Stimulated activated naive CD8-positive, alpha-beta T cell treated with anti-CD3 and anti-CD28 coated beads, Interleukin-15, Interleukin-2, amounts not matched to agents 100 ng/mL and 50 ng/mL, for 24 hours (primary cell): ENCODE measurements around the gene MMP23B.
"Not testable (repeated sequence)": the region's sequence is repeated elsewhere in the genome, so short reads cannot be mapped to it uniquely, and the experiment has no call there.

Source experiments
- H3K27ac Mint-ChIP-seq: one replicate; pipeline ENCODE4 v1.8.0; 2021; ENCODE audit warnings: mild to moderate bottlenecking, mixed read lengths
- H3K27me3 Mint-ChIP-seq: one replicate; pipeline ENCODE4 v1.8.0; 2021; ENCODE audit warnings: mixed read lengths
- H3K36me3 Mint-ChIP-seq: one replicate; pipeline ENCODE4 v1.8.0; 2021; ENCODE audit warnings: low read depth, mixed read lengths
- H3K4me1 Mint-ChIP-seq: one replicate; pipeline ENCODE4 v1.8.0; 2021; ENCODE audit warnings: low read depth, mixed read lengths
- H3K4me3 Mint-ChIP-seq: one replicate; pipeline ENCODE4 v1.8.0; 2021; ENCODE audit warnings: mild to moderate bottlenecking, mixed read lengths
- H3K9me3 Mint-ChIP-seq: one replicate; pipeline ENCODE4 v1.8.0; 2021; ENCODE audit warnings: mixed read lengths

MMP23B gene

DNA sequence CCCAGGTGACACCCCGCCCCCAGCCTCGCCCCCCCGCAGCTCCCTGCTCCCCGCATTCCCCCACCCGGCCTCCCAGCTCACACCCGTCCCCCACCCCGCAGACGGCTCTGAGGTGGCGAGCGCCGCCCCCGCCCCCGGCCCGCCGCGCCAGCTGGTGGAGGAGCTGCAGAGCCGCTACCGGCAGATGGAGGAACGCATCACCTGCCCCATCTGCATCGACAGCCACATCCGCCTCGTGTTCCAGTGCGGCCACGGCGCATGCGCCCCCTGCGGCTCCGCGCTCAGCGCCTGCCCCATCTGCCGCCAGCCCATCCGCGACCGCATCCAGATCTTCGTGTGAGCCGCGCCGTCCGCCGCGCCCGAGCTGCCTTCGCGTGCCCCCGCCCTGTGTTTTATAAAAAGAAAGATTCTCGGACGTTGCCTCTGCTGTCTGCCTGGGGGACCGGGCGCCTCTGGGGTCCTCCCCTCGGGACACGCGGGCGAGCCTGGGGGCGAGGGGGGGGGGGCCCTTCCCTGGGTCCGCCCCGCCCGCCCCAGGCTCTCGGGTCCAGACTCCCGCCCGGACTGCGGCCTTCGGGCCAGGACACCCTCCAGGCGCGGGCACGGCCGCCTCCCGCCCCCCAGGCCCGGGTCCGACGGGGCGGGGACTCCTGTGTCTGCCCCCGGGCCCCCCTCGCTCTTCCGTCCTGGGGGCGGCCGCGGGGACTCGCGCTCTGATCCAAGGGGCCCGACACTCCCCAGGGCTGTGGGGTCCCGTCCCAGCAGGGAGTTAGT lies 1.6 kb upstream of the MMP23B start:
- Mint-ChIP-seq H3K4me1 (peaks cover 7% of the 10 kb centered on the region), H3K4me3 (peak overlapping the region; percentile 77), H3K27ac (peak overlapping the region; percentile 85), H3K36me3 (no peaks in the 10 kb centered on the region), H3K27me3 (peaks cover 4% of the 10 kb centered on the region), H3K9me3 (no peaks in the 10 kb centered on the region)

DNA sequence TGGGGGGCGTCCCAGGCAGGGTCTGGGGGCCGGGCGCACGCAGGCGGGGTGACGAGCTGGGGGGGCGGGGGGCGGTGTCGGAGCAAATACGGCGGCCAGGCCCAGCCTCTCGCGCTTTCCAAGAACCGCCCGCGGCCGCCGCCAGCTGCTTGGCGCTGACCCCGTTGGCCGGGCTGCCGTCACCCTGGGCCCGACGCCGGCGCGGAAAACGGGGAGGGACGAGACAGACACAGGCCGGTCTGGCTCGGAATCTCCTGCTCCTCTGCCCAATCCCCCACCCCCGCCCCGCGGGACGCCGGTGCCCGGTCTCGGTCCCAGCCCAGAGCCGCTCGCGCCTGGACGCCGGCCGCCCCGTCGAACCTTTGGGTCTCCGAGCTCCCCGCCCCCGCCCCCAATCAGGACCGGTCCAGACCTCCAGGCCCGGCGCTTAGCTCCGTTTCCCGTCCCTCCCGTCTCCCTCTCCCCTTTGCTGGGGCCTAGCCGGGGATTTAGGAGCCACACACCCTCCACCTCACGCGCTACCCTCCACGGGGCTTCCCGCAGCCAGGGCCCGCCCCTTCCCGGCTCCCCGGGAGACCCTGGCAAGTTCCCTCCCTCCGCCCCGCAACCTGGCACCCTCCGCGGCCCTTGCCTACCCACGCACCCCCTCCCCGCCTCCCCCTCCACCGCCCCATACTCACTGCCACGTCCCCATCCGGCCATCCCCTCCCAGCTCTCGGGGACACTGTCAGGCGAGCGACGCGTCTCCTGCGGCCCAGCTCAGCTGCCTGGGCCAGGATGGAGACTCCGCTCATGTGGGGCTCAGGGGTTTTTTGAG lies 800 bp upstream of the MMP23B start:
- H3K4me3 Mint-ChIP-seq, result no peak overlapping the region
- no peak overlapping the region for H3K27ac Mint-ChIP-seq
- peaks cover 4% of the 10 kb centered on the region for H3K27me3 Mint-ChIP-seq
- peaks cover 7% of the 10 kb centered on the region for H3K4me1 Mint-ChIP-seq
- no peaks in the 10 kb centered on the region for H3K9me3 Mint-ChIP-seq
- H3K36me3 Mint-ChIP-seq, result no peaks in the 10 kb centered on the region

DNA sequence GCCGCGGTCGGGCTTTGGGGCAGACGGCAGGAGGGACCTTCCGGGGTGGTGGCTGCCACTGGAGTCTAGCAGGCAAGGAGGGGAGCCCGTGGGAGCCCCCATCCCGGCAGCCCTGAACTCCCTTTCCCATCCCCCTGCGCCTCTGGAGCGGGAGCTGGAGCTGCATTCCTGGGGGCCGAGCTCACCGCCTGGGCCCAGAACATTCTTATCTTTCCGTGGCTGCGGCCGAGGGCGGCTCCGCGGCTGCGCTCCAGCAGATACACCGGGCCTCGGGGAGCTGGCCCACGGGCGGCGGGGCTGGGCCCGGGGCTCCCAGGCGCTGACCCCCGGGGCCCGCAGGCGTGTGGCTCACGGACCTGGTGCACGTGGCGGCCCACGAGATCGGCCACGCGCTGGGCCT lies 1.4 kb downstream of the MMP23B start:
- not testable (repeated sequence) for H3K4me3 Mint-ChIP-seq, H3K9me3 Mint-ChIP-seq, H3K27ac Mint-ChIP-seq, H3K4me1 Mint-ChIP-seq, H3K36me3 Mint-ChIP-seq, H3K27me3 Mint-ChIP-seq

DNA sequence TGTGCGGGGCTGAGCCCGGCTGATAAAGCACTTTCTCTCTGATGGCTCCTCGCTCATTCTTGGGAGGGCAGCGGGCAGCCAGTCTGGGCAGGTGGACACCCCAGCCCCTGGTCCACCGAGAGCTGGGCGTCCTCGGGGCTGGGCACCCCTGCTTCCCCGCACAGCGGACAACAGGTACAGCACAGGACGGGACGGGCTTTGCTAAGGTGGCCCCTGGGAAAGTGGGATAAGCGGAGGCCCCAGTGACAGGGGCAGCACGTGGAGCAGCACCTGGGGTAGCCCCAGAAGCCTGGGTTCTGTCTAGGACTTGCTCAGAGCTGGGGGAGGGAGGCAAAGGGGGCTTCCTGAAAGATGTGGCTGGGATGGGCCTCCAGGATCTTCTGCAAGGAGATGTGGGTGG lies 2.6 kb downstream of the MMP23B start:
- not testable (repeated sequence) for H3K27ac Mint-ChIP-seq, H3K9me3 Mint-ChIP-seq, H3K27me3 Mint-ChIP-seq, H3K4me3 Mint-ChIP-seq, H3K4me1 Mint-ChIP-seq, H3K36me3 Mint-ChIP-seq

DNA sequence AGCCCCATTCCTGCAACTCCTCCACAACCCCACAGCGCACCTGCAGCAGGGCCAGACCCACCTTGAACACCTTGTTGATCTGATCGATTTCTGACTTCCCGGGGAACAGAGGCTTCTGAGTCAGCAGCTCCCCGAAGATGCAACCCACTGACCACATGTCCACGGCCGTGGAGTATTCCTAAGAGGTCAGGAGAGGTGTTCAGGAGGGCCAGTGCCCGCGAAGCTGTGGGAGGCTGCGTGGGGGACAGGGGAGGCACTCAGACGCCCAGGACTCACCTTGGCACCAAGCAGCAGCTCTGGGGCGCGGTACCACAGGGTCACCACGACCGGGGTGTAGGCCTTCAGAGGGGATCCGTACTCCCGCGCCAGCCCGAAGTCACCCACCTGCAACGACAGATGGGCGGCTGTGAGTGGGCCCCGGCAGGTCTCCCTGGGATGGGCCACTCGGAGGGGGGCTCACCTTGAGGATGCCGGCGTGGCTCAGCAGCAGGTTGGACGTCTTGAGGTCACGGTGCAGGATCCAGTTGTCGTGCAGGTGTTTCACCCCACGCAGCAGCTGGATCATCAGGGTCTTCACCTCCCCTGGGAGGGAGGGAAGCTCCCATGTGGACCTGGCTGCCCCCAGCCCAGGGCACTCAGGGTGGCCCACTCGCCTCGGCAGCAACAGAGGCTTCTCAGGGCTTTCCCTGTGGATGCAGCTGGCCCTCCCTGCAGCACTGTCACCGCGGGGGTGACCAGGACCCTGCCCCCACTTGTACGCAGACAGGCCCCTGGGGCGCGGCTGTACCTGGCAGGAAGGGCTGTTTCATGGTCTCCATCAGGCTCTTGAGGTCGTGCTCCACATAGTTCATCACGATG lies 4.9 kb downstream of the MMP23B start:
- H3K4me1 Mint-ChIP-seq, H3K27me3 Mint-ChIP-seq, H3K27ac Mint-ChIP-seq, H3K4me3 Mint-ChIP-seq, H3K9me3 Mint-ChIP-seq, H3K36me3 Mint-ChIP-seq: not testable (repeated sequence)

DNA sequence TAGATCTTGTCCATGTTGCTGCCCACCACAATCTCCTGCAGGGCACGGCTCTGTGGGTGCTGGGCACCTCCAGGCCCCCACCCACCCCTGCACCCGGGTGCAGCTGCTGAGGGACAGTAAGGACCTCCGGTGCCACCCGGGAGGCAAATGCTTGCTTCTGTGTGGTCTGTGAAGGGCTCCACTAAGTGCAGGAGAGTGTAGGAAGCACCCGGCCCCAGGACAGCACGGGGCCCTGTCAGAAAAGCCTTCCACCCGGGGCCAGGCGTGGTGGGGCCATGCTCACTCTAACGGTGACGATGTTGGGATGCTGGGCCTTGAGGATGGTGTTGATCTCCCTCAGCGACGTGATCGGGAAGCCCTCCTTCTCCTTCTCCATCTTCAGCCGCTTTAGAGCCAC lies 5.5 kb downstream of the MMP23B start:
- not testable (repeated sequence) for H3K4me1 Mint-ChIP-seq, H3K27me3 Mint-ChIP-seq, H3K36me3 Mint-ChIP-seq, H3K27ac Mint-ChIP-seq, H3K9me3 Mint-ChIP-seq, H3K4me3 Mint-ChIP-seq

GRCh38 chr1:1638528-1638927 lies 6.6 kb downstream of the MMP23B start:
- H3K36me3 Mint-ChIP-seq, H3K9me3 Mint-ChIP-seq, H3K27ac Mint-ChIP-seq, H3K27me3 Mint-ChIP-seq, H3K4me1 Mint-ChIP-seq, H3K4me3 Mint-ChIP-seq: not testable (repeated sequence)

DNA sequence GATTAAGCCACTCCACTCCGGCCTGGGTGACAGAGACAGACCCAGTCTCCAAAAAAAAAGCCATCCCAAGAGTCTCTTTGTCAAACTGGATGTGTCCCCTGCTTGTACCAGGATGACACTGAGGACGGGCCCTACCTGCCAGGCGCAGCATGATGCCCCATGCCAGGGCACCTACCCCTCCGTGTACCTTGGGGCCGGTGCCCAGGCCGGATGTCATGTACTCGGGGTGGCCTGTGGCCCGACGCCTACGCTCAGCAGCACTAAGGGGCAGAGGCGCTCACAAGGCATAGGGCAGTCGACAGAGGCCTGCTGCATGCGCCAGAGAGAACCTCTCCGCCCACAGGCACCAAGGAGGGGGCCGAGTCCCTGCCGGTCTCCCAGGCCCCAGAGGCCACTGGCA lies 7.4 kb downstream of the MMP23B start:
- not testable (repeated sequence) for H3K4me1 Mint-ChIP-seq, H3K27me3 Mint-ChIP-seq, H3K9me3 Mint-ChIP-seq, H3K36me3 Mint-ChIP-seq, H3K27ac Mint-ChIP-seq, H3K4me3 Mint-ChIP-seq

GRCh38 chr1:1640081-1640480 lies 8.1 kb downstream of the MMP23B start:
- H3K36me3 Mint-ChIP-seq, H3K27ac Mint-ChIP-seq, H3K27me3 Mint-ChIP-seq, H3K4me1 Mint-ChIP-seq, H3K9me3 Mint-ChIP-seq, H3K4me3 Mint-ChIP-seq: not testable (repeated sequence)

- not testable (repeated sequence) for H3K27ac Mint-ChIP-seq, H3K36me3 Mint-ChIP-seq, H3K27me3 Mint-ChIP-seq, H3K4me3 Mint-ChIP-seq, H3K4me1 Mint-ChIP-seq, H3K9me3 Mint-ChIP-seq
Measured at GRCh38 chr1:1640711-1641461, 8.9 kb downstream of the MMP23B start.

- not testable (repeated sequence) for H3K4me3 Mint-ChIP-seq, H3K4me1 Mint-ChIP-seq, H3K9me3 Mint-ChIP-seq, H3K27me3 Mint-ChIP-seq, H3K27ac Mint-ChIP-seq
- H3K36me3 Mint-ChIP-seq, result peaks cover 46% of the 10 kb centered on the region
Measured at GRCh38 chr1:1646326-1646725, 14.4 kb downstream of the MMP23B start.

- H3K36me3 Mint-ChIP-seq, result peaks cover 60% of the 10 kb centered on the region
- not testable (repeated sequence) for H3K27ac Mint-ChIP-seq, H3K9me3 Mint-ChIP-seq
Measured at GRCh38 chr1:1647567-1648241, 15.7 kb downstream of the MMP23B start.

GRCh38 chr1:1648265-1648664 lies 16.3 kb downstream of the MMP23B start:
- not testable (repeated sequence) for H3K9me3 Mint-ChIP-seq, H3K27ac Mint-ChIP-seq, H3K27me3 Mint-ChIP-seq, H3K4me1 Mint-ChIP-seq, H3K4me3 Mint-ChIP-seq
- peaks cover 62% of the 10 kb centered on the region for H3K36me3 Mint-ChIP-seq

More at GRCh38 chr1:1647567-1648241, 15.7 kb downstream of the MMP23B start:
- H3K27me3 Mint-ChIP-seq, H3K4me3 Mint-ChIP-seq, H3K4me1 Mint-ChIP-seq: not testable (repeated sequence)
